HepG2 (cell line): ENCODE data around the gene MAP3K19. TPM values are rescaled to one million over a fixed set of nuclear protein-coding genes. Genes with fewer than 3 reads are reported as not detected.

Source experiments
- ELF4 ChIP-seq: sonication (generic); formaldehyde crosslinking; IDR thresholded peaks from 2 replicates; pipeline ENCODE4 v1.5.0; 2020; ENCODE audit warnings: missing genetic modification reagents, mild to moderate bottlenecking, moderate library complexity, borderline replicate concordance
- KDM5A ChIP-seq: fragments of 200-600 bp; sonication (generic); IDR thresholded peaks from 2 replicates; pipeline ENCODE4 v1.7.0; 2018; ENCODE audit warnings: antibody characterized with exemption, mild to moderate bottlenecking, low read length, borderline replicate concordance
- MXD4 ChIP-seq: IDR thresholded peaks from 2 replicates; pipeline ENCODE4 v1.6.1; 2016; ENCODE audit warnings: mild to moderate bottlenecking, missing biosample characterization, missing genetic modification reagents
- RNF2 ChIP-seq: fragments of 450-650 bp; conservative IDR thresholded peaks from 2 replicates; pipeline ENCODE4 v1.6.1; 2016; ENCODE audit warnings: low read depth
- USF2 ChIP-seq, 2 experiments: sonication (generic) in 1 of 2; formaldehyde crosslinking in 1 of 2; IDR thresholded peaks; 2 replicates each; pipeline versions ENCODE4 v1.5.1 to v1.6.1; 2011 to 2020; ENCODE audit warnings: borderline replicate concordance in 1 of 2, low read depth in 1 of 2, low read length in 1 of 2, mild to moderate bottlenecking in 1 of 2, missing genetic modification reagents in 1 of 2, moderate library complexity in 1 of 2
- ZBTB25 ChIP-seq: IDR thresholded peaks from 2 replicates; pipeline ENCODE4 v1.6.1; 2018; ENCODE audit warnings: missing genetic modification reagents
- ZNF441 ChIP-seq: sonication (generic); formaldehyde crosslinking; IDR thresholded peaks from 2 replicates; pipeline ENCODE4 v1.7.0; 2021; ENCODE audit warnings: missing genetic modification reagents, borderline replicate concordance
- ZNF530 ChIP-seq: sonication (generic); formaldehyde crosslinking; IDR thresholded peaks from 2 replicates; pipeline ENCODE4 v1.5.0; 2020; ENCODE audit warnings: low read depth, mild to moderate bottlenecking, missing genetic modification reagents
- polyA plus RNA-seq, 8 experiments: library from polyadenylated mRNA; depleted of rRNA in 3 of 8; stranded (reverse) in 7 of 8; unstranded in 1 of 8; fragments of >200 nt; fragmentation: Illumina TruSeq in 4 of 8; extraction: Trizol in 4 of 8; gene quantifications; 2 replicates each; pipeline versions ENCODE4 v1.2.1 to v1.2.3, GENCODE V29; 2011 to 2016; ENCODE audit warnings: low read depth in 4 of 8, missing spikeins in 1 of 8, mixed read lengths in 1 of 8; ENCODE audit not compliant: insufficient read depth in 1 of 8
- total RNA-seq, 5 experiments: library from RNA; depleted of rRNA; stranded (reverse); fragments of >200 nt; fragmentation: Illumina TruSeq; extraction: Trizol; gene quantifications; 2 replicates each; pipeline ENCODE4 v1.2.3, GENCODE V29; 2016; ENCODE audit warnings: low read depth in 1 of 5

MAP3K19 gene
- total and polyA plus RNA-seq, 2 of the 13 experiments (the other 11 are each of a cell fraction or from before 2014, with no cell fraction given) = not detected

- TF ChIP-seq MXD4 (CRISPR knock-in tag) = no peak
- TF ChIP-seq ZBTB25 (CRISPR knock-in tag) = no peak
- no peak for TF ChIP-seq USF2 (IDR thresholded peaks at IDR 0.05; ENCODE audit: low read depth, low read length)
- no peak for TF ChIP-seq USF2 (CRISPR knock-in tag; IDR thresholded peaks at IDR 0.05; ENCODE audit: borderline replicate concordance)
- TF ChIP-seq RNF2 = no peak
- TF ChIP-seq ZNF530 = no peak
- TF ChIP-seq ELF4 (CRISPR knock-in tag) = no peak
- no peak for TF ChIP-seq ZNF441 (CRISPR knock-in tag)
- no peak for TF ChIP-seq KDM5A
- TF ChIP-seq, all 625 proteins: peak for 0
Measured at GRCh38 chr2:135074216-135074615, 27.0 kb upstream of the MAP3K19 start (continued).
